Measurements from ENCODE around the gene PP2D1. TPM values are rescaled to one million over a fixed set of nuclear protein-coding genes. Genes with fewer than 3 reads are reported as not detected.
"Not testable (repeated sequence)": the region's sequence is repeated elsewhere in the genome, so short reads cannot be mapped to it uniquely, and the experiment has no call there.

Gene PP2D1
- total RNA-seq, 1 donor from 2014 or later: not detected

GRCh38 chr3:20047976-20048883 lies 36.2 kb upstream of the PP2D1 start:
- Histone ChIP-seq H3K36me3 (ENCODE audit: control insufficient read depth, insufficient read depth, low read length) (no peaks in the 10 kb centered on the region), H3K27me3 (ENCODE audit: control insufficient read depth, insufficient read depth, low read length) (no peaks in the 10 kb centered on the region), H3K4me3 (ENCODE audit: low read depth, low read length) (no peak overlapping the region)
- TF ChIP-seq, protein P1, sequence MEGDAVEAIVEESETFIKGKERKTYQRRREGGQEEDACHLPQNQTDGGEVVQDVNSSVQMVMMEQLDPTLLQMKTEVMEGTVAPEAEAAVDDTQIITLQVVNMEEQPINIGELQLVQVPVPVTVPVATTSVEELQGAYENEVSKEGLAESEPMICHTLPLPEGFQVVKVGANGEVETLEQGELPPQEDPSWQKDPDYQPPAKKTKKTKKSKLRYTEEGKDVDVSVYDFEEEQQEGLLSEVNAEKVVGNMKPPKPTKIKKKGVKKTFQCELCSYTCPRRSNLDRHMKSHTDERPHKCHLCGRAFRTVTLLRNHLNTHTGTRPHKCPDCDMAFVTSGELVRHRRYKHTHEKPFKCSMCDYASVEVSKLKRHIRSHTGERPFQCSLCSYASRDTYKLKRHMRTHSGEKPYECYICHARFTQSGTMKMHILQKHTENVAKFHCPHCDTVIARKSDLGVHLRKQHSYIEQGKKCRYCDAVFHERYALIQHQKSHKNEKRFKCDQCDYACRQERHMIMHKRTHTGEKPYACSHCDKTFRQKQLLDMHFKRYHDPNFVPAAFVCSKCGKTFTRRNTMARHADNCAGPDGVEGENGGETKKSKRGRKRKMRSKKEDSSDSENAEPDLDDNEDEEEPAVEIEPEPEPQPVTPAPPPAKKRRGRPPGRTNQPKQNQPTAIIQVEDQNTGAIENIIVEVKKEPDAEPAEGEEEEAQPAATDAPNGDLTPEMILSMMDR (IDR thresholded peaks at IDR 0.05; ENCODE audit: insufficient read depth, low read length, severe bottlenecking): no peak
- FAIRE-seq: no peak
- DNase-seq (ENCODE audit: low read depth): no peak

DNA sequence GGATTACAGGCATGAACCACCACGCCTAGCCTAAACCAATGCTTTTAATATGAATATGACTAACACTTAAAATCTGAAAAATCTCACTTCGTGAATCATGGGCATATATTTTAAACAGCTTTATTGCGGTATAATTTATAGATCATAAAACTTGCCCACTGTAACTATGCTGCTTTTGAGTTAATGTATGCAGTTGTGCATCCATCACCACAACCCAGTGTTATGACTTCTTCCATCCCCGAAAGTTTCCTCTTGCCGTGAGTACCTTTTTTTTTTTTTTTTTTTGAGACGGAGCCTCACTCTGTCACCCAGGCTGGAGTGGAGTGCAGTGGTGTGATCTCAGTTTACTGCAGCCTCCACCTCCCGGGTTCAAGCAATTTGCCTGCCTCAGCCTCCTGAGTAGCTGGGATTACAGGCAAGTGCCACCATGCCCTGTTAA lies 35.3 kb upstream of the PP2D1 start:
- Histone ChIP-seq H3K36me3 (ENCODE audit: control insufficient read depth, insufficient read depth, low read length) (no peaks in the 10 kb centered on the region), H3K4me3 (ENCODE audit: low read depth, low read length) (no peak overlapping the region), H3K27me3 (ENCODE audit: control insufficient read depth, insufficient read depth, low read length) (no peaks in the 10 kb centered on the region)
- DNase-seq (ENCODE audit: low read depth): no peak
- TF ChIP-seq, protein P1 (IDR thresholded peaks at IDR 0.05; ENCODE audit: insufficient read depth, low read length, severe bottlenecking): no peak
- FAIRE-seq: no peak

GRCh38 chr3:20046556-20046955 lies 34.5 kb upstream of the PP2D1 start:
- TF ChIP-seq, protein P1 (IDR thresholded peaks at IDR 0.05; ENCODE audit: insufficient read depth, low read length, severe bottlenecking): no peak
- H3K4me3 ChIP-seq (ENCODE audit: low read depth, low read length): no peak overlapping the region
- FAIRE-seq: no peak

GRCh38 chr3:20045141-20045540 lies 33.1 kb upstream of the PP2D1 start:
- FAIRE-seq; H3K27me3 ChIP-seq (ENCODE audit: control insufficient read depth, insufficient read depth, low read length); DNase-seq (ENCODE audit: low read depth); H3K4me3 ChIP-seq (ENCODE audit: low read depth, low read length); H3K36me3 ChIP-seq (ENCODE audit: control insufficient read depth, insufficient read depth, low read length): not testable (repeated sequence)

More at GRCh38 chr3:20046556-20046955, 34.5 kb upstream of the PP2D1 start:
- DNase-seq (ENCODE audit: low read depth): no peak
- Histone ChIP-seq H3K36me3 (ENCODE audit: control insufficient read depth, insufficient read depth, low read length) (no peaks in the 10 kb centered on the region), H3K27me3 (ENCODE audit: control insufficient read depth, insufficient read depth, low read length) (no peaks in the 10 kb centered on the region)

DNA sequence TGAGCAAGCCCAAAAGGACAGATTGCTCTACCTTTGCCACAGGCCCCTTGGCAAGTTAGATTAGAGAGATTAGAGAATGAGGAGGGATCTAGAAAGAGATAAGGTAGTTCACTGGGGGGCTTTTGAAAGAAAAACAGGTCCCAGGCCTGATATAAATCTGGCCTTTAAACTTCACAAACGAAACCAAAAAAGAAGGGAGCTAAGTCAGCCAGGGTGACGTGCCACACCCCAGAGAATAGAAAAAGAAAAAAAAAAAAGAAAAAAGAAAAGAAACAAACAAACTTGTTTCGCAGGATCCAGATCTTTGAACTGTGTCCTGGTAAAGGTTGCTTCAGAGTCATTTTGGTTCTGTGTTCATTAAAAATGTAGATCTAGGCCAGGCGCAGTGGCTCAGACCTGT lies 31.8 kb upstream of the PP2D1 start:
- DNase-seq (ENCODE audit: low read depth) (no peak), FAIRE-seq (no peak)
- Histone ChIP-seq H3K4me3 (ENCODE audit: low read depth, low read length) (no peak overlapping the region), H3K27me3 (ENCODE audit: control insufficient read depth, insufficient read depth, low read length) (no peaks in the 10 kb centered on the region), H3K36me3 (ENCODE audit: control insufficient read depth, insufficient read depth, low read length) (no peaks in the 10 kb centered on the region)
- TF ChIP-seq, protein P1 (IDR thresholded peaks at IDR 0.05; ENCODE audit: insufficient read depth, low read length, severe bottlenecking): no peak

DNA sequence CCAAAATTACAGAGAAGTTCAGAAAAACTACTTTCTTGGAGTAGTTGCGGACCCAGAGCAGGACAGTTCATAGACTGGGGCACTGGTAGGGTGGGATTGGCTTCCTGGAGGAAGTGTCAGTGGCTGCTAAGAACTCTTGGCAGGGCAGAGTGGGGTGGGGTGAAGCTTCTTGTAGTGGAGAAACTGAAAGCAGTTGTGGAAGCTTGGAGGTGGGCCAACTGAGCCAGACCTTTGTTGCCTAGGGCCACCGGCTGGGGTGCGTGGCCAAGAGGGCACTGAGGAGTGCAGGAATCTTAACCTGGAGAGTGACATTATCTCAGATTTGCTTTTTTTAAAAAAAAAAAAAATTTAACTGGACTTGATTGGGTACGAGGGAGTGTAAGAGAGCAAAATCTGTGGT lies 31.3 kb upstream of the PP2D1 start:
- Histone ChIP-seq H3K4me3 (ENCODE audit: low read depth, low read length) (no peak overlapping the region), H3K36me3 (ENCODE audit: control insufficient read depth, insufficient read depth, low read length) (no peaks in the 10 kb centered on the region), H3K27me3 (ENCODE audit: control insufficient read depth, insufficient read depth, low read length) (no peaks in the 10 kb centered on the region)
- no peak for DNase-seq (ENCODE audit: low read depth)
- FAIRE-seq: no peak
- TF ChIP-seq, protein P1 (IDR thresholded peaks at IDR 0.05; ENCODE audit: insufficient read depth, low read length, severe bottlenecking): no peak

All from bronchial epithelial cell (primary cell).